ENCODE data around the gene DNAJC22. TPM values are rescaled to one million over a fixed set of nuclear protein-coding genes. Genes with fewer than 3 reads are reported as not detected.
"Not testable (repeated sequence)": the region's sequence is repeated elsewhere in the genome, so short reads cannot be mapped to it uniquely, and the experiment has no call there.

Gene DNAJC22
- 1.1 and 1.4 TPM in 2 replicates for total RNA-seq (2014; rRNA removed)
- polyA plus RNA-seq (2012) = 1.6 TPM

- no peak for DNase-seq (ENCODE audit: low read depth)
These were observed at the start of gene DNAJC22 for GRCh38 chr12:49346659-49347310. DNAJC22 (plus strand) TSS chr12:49346888; CDS start chr12:49348873, 1,985 bp downstream.

GRCh38 chr12:49297695-49298060 is 49.0 kb upstream of the DNAJC22 start:
- DNase-seq (ENCODE audit: low read depth) = no peak

- no peak for DNase-seq (ENCODE audit: low read depth)
These were observed 48.5 kb upstream of the DNAJC22 start for GRCh38 chr12:49298160-49298559.

GRCh38 chr12:49301760-49302159 is 44.9 kb upstream of the DNAJC22 start:
- no peak for DNase-seq (ENCODE audit: low read depth)

GRCh38 chr12:49304161-49304560 is 42.5 kb upstream of the DNAJC22 start:
- peak; percentile 60 for DNase-seq (ENCODE audit: low read depth)

GRCh38 chr12:49305762-49306510 is 40.8 kb upstream of the DNAJC22 start:
- DNase-seq (ENCODE audit: low read depth) = no peak

- no peak for DNase-seq (ENCODE audit: low read depth)
These were observed 37.3 kb upstream of the DNAJC22 start for GRCh38 chr12:49309386-49309785.

- not testable (repeated sequence) for DNase-seq (ENCODE audit: low read depth)
These were observed 36.2 kb upstream of the DNAJC22 start for GRCh38 chr12:49310451-49311000.

GRCh38 chr12:49314811-49315210 is 31.9 kb upstream of the DNAJC22 start:
- no peak for DNase-seq (ENCODE audit: low read depth)

GRCh38 chr12:49317118-49317517 is 29.6 kb upstream of the DNAJC22 start:
- not testable (repeated sequence) for DNase-seq (ENCODE audit: low read depth)

- DNase-seq (ENCODE audit: low read depth) = not testable (repeated sequence)
These were observed 26.1 kb upstream of the DNAJC22 start for GRCh38 chr12:49320411-49321103.

GRCh38 chr12:49322367-49322707 is 24.4 kb upstream of the DNAJC22 start:
- DNase-seq (ENCODE audit: low read depth) = no peak

GRCh38 chr12:49322708-49323523 is 23.8 kb upstream of the DNAJC22 start, which contains the start of gene TROAP:
TROAP (plus strand) TSS chr12:49323255; CDS start chr12:49323609, 354 bp downstream.
- DNase-seq (ENCODE audit: low read depth) = peak; percentile 99

- no peak for DNase-seq (ENCODE audit: low read depth)
These were observed 23.1 kb upstream of the DNAJC22 start for GRCh38 chr12:49323524-49324097.

GRCh38 chr12:49325606-49326005 is 21.1 kb upstream of the DNAJC22 start:
- DNase-seq (ENCODE audit: low read depth) = no peak

GRCh38 chr12:49327368-49327767 is 19.3 kb upstream of the DNAJC22 start:
- DNase-seq (ENCODE audit: low read depth) = no peak

GRCh38 chr12:49327887-49328286 is 18.8 kb upstream of the DNAJC22 start:
- no peak for DNase-seq (ENCODE audit: low read depth)

GRCh38 chr12:49328816-49329215 is 17.9 kb upstream of the DNAJC22 start:
- DNase-seq (ENCODE audit: low read depth) = no peak

GRCh38 chr12:49330032-49330619 is 16.6 kb upstream of the DNAJC22 start:
- no peak for DNase-seq (ENCODE audit: low read depth)

GRCh38 chr12:49330631-49331379 is 15.9 kb upstream of the DNAJC22 start:
- no peak for DNase-seq (ENCODE audit: low read depth)

Measured in LHCN-M2 (cell line).